GM12875 (cell line): ENCODE measurements around the gene NFAM1.

Experiments used
- H3K4me3 ChIP-seq: one replicate; pipeline ENCODE4 v1.5.1; 2011; ENCODE audit warnings: low read depth, low read length, control low read depth
- CTCF ChIP-seq: IDR thresholded peaks from 2 replicates; pipeline ENCODE4 v1.5.1; 2011; ENCODE audit warnings: low read depth, mild to moderate bottlenecking, control low read depth, inconsistent platforms, low read length, moderate library complexity, borderline replicate concordance; ENCODE audit not compliant: insufficient read depth

Gene NFAM1

DNA sequence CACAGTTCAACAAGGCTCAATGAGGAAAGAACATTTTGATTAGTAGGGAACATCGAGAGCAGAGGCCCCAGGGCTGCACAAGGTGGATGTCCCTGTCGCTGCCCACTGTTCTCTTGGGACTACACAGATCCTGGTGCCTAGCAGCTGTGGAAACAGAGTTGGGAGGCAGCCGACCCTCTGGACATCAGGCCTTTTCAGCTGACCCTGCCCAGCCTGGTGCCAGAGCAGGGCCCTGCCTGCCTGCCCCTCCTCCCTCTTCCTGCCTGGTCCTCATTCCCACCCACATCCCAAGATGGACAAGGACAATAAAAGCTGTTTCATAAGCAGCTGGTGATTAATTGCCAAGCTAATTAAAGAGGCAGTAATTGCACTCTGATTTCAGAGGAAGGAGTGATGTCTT is 60.7 kb downstream of the NFAM1 start:
- H3K4me3 ChIP-seq: no peak overlapping the region
- no peak for TF ChIP-seq CTCF

DNA sequence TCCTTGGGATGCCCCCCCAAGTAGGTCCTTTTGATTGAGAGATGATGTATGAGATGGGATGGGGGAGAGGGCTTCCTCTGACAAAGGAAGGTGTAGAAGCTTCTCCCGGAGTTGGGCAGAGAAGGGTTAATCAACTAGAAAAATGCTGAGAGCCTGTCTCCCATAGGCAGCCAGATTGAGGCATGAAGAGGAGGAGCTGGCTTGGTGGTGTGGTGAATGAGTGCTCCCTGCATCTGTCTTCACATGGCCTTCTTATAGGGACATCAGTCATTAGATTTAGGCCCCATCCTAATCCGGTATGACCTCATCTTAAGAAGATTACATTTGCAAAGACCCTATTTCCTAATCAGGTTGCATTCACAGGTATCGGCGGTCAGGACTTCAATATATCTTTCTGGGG is 61.1 kb downstream of the NFAM1 start:
- no peak overlapping the region for H3K4me3 ChIP-seq
- no peak for TF ChIP-seq CTCF

DNA sequence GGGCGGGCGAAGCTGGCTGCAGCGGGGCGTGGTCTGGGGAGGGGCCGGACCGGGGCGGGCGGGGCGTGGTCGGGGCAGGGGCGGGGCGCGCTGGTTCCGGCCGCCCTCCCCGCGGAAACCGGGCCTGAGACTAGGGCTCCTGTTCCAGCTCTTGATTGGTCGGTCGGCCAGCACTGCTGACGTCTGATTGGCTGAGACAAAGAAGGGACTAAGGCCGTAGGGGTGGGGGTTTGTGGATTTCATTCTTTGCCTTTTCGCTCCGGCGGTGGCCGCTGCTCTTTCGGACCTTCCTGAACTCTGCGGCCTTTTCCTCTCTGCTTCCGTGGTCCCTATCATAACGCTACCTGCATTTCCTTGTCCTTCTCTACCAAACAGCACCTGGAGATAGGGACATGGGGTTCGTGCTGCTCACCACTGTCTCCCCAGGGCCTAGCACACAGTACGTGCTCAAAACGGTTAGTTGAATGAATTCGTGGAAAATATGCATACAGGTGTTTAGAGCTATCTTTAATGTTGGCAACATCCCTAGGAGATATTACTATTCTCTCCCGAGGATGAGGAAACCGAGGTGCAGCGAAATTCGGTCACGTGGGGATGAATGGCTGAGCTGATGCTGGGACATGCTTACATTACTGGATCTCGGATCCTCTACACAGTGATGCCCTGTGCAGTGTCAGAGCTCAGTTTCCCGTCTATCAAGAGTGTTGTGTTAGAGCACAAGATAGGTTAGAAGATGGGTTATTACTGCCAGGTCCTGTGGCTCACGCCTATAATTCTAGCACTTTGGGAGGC is 62.8 kb downstream of the NFAM1 start:
- H3K4me3 ChIP-seq: peak overlapping the region; percentile 51
- no peak for TF ChIP-seq CTCF

DNA sequence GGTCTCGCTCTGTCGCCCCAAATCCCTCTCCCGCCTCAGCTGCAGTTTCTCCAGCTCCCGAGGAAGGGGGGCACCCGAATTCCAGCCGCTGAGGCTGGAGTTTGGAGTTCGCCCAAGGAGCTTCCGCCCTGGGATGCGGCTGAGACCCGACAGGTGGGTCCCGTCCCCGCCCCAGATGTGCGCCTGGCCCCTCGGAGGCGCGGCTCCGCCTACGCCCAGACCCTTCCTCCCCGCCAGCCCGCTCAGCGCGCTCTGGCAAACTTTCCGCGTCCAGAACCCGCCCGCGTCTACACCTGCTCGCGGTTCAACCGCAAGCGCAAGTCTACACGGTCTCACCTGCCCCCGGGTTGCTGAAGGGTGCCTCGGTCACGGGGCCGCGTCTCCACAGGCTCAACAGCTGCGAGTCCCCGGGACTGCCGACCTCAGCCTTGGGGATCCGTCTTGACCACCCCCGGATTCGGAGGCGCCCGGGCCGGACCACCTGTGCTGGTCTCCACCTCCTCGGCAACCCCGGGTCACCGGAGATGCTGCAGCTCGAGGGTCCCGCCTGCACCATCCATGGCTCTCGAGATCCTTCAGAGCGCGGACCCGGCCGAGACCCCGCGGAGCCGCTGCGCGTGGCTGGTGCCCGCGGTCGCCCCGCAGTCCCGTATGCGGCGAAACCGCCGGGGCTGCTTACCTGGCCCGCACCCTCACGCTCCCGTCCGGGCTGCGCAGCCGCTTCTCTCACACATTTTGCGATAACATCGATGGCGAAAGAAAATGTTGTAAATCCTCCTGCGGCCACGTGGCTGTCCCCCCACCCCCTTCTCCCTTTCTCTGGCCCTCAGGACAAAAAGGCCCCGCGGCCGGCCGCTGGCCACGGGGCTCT is 63.6 kb downstream of the NFAM1 start:
- H3K4me3 ChIP-seq: peak overlapping the region; percentile 36
- TF ChIP-seq CTCF: no peak

DNA sequence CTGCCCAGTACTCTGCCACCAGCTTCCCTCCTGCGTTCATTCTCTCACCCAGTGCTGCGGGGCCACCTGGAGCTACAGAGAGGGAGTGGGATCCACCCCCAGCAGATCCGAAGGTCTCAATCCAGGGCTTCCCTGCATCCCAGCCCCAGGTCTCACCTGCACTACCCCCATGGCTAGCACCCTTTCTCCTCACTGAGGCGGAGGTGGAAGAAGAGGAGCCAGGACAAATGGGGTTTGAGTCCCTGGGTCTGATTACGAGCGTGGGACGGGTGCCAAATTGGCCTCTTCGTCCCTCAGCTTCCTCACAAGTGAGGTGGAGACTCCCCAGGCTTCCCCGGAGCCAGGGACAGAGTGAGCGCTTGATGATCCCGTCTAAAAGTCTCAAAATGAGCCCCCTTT is 64.2 kb downstream of the NFAM1 start:
- no peak for TF ChIP-seq CTCF
- no peak overlapping the region for H3K4me3 ChIP-seq

- H3K4me3 ChIP-seq: no peak overlapping the region
- no peak for TF ChIP-seq CTCF
These were observed 65.2 kb downstream of the NFAM1 start for GRCh38 chr22:42366806-42367581.
